Tibial nerve (tissue), 4 donors: ENCODE results near the gene BAZ1A. TPM values are rescaled to one million over a fixed set of nuclear protein-coding genes. Genes with fewer than 3 reads are reported as not detected.
A peak's percentile ranks its signal among the peaks of the same experiment; 100 is the strongest.

Experiments
- DNase-seq, 2 donors: peaks; one replicate each; pipeline ENCODE4 v3.0.0-alpha.2; 2019; ENCODE audit warnings: low spot score in 2 of 2
- H3K27ac ChIP-seq, 4 donors: fragments of 200-600 bp; sonication (generic) in 3 of 4; one replicate each; pipeline ENCODE4 v1.5.1; 2017 to 2019; ENCODE audit warnings: mild to moderate bottlenecking in 1 of 4
- H3K27me3 ChIP-seq, 2 donors: fragments of 200-600 bp; sonication (generic) in 1 of 2; one replicate each; pipeline versions ENCODE4 v1.5.1 to v1.6.0; 2017 to 2019
- H3K36me3 ChIP-seq, 3 donors: fragments of 200-600 bp; sonication (generic); one replicate each; pipeline ENCODE4 v1.5.1; 2018 to 2019
- H3K4me1 ChIP-seq, 4 donors: fragments of 200-600 bp; sonication (generic) in 3 of 4; one replicate each; pipeline ENCODE4 v1.5.1; 2017 to 2019
- H3K4me3 ChIP-seq, 4 donors: fragments of 200-600 bp; sonication (generic) in 3 of 4; one replicate each; pipeline ENCODE4 v1.5.1; 2017 to 2019; ENCODE audit warnings: mild to moderate bottlenecking in 1 of 4, moderate library complexity in 1 of 4
- H3K9me3 ChIP-seq, 4 donors: fragments of 200-600 bp; sonication (generic) in 3 of 4; one replicate each; pipeline ENCODE4 v1.5.1; 2017 to 2019
- CTCF ChIP-seq, 5 experiments: fragments of 200-600 bp in 3 of 5; fragments of 450-650 bp in 2 of 5; sonication (generic) in 3 of 5; IDR thresholded peaks; one replicate each; pipeline ENCODE4 v1.5.1; 2016 to 2019; ENCODE audit warnings: antibody characterized with exemption in 5 of 5, mild to moderate bottlenecking in 3 of 5, moderate library complexity in 2 of 5
- EP300 ChIP-seq, 2 donors: sonication (generic); formaldehyde crosslinking; IDR thresholded peaks; one replicate each; pipeline ENCODE4 v1.6.1; 2017; ENCODE audit warnings: antibody characterized with exemption in 2 of 2, mild to moderate bottlenecking in 1 of 2
- POLR2A ChIP-seq, 2 donors: fragments of 450-650 bp; IDR thresholded peaks; one replicate each; pipeline ENCODE4 v1.6.1; 2017; ENCODE audit warnings: antibody characterized with exemption in 2 of 2, mild to moderate bottlenecking in 2 of 2, moderate library complexity in 2 of 2
- WGBS, 2 donors: methylation state at CpG; one replicate each; pipeline ENCODE4 v1.1.5; 2018; 5-methylcytosine and 5-hydroxymethylcytosine counted together
- total RNA-seq, 4 donors: library from RNA; depleted of rRNA; stranded (reverse); fragments of >200 nt; gene quantifications; one replicate each; pipeline ENCODE4 v1.1.0, GENCODE V29; 2016

The BAZ1A gene
- total RNA-seq = 10 to 100 TPM; 26.0 to 32.6 (median 31.0) TPM

- Histone ChIP-seq H3K36me3 (no peaks in the 10 kb centered on the region), H3K27ac (peak within 1 kb of the TSS; percentile 96 to 100 (median 99)), H3K27me3 (no peaks in the 10 kb centered on the region), H3K9me3 (no peaks in the 10 kb centered on the region), H3K4me1 (peaks cover 0 to 27% (median 5%) of the 10 kb centered on the region in 4 donors), H3K4me3 (peak within 1 kb of the TSS; percentile 71 to 98 (median 88))
- WGBS, 2 donors = 0 to 1% methylated on average over 25 to 45 of the region's 46 CpGs
- peak in 2 of 5 experiments; percentile 46 to 49 for TF ChIP-seq CTCF (IDR thresholded peaks at IDR 0.05)
- peak in 1 of 2 donors; percentile 90 for TF ChIP-seq EP300 (IDR thresholded peaks at IDR 0.05)
- peak; percentile 50 to 89 for TF ChIP-seq POLR2A (IDR thresholded peaks at IDR 0.05)
- peak; percentile 18 to 48 for DNase-seq
These were observed at the start of gene BAZ1A for GRCh38 chr14:34875031-34875922. BAZ1A (minus strand) TSS chr14:34875360; CDS start chr14:34874604, 756 bp downstream.

- Histone ChIP-seq H3K4me3 (no peak overlapping the region), H3K27ac (no peak overlapping the region), H3K36me3 (peaks cover 0 to 27% (median 0%) of the 10 kb centered on the region in 3 donors), H3K9me3 (peaks cover 0 to 4% (median 0%) of the 10 kb centered on the region in 4 donors), H3K4me1 (no peaks in the 10 kb centered on the region), H3K27me3 (no peaks in the 10 kb centered on the region)
- DNase-seq = no peak
- WGBS, 2 donors = 73 to 76% methylated on average over 6 of the region's 6 CpGs
- TF ChIP-seq EP300 (IDR thresholded peaks at IDR 0.05) (no peak), CTCF (IDR thresholded peaks at IDR 0.05) (no peak), POLR2A (IDR thresholded peaks at IDR 0.05) (no peak)
These were observed 45.2 kb upstream of the BAZ1A start for GRCh38 chr14:34920339-34920738.

GRCh38 chr14:34913619-34914018, 38.5 kb upstream of the BAZ1A start:
- Histone ChIP-seq H3K9me3 (no peaks in the 10 kb centered on the region), H3K27me3 (no peaks in the 10 kb centered on the region), H3K4me3 (no peak overlapping the region), H3K27ac (no peak overlapping the region), H3K36me3 (peaks cover 0 to 9% (median 0%) of the 10 kb centered on the region in 3 donors), H3K4me1 (no peaks in the 10 kb centered on the region)
- TF ChIP-seq CTCF (IDR thresholded peaks at IDR 0.05) = no peak
- TF ChIP-seq EP300 (IDR thresholded peaks at IDR 0.05) = no peak
- no peak for TF ChIP-seq POLR2A (IDR thresholded peaks at IDR 0.05)
- DNase-seq = no peak
- 95 to 98% methylated on average over 2 of the region's 2 CpGs for WGBS, 2 donors

- Histone ChIP-seq H3K27ac (no peak overlapping the region), H3K4me1 (no peaks in the 10 kb centered on the region), H3K4me3 (no peak overlapping the region), H3K36me3 (peaks cover 0 to 9% (median 0%) of the 10 kb centered on the region in 3 donors), H3K9me3 (no peaks in the 10 kb centered on the region), H3K27me3 (no peaks in the 10 kb centered on the region)
- DNase-seq = no peak
- TF ChIP-seq POLR2A (IDR thresholded peaks at IDR 0.05) = no peak
- no peak for TF ChIP-seq CTCF (IDR thresholded peaks at IDR 0.05)
- TF ChIP-seq EP300 (IDR thresholded peaks at IDR 0.05) = no peak
- WGBS, 2 donors = 86 to 90% methylated on average over 8 of the region's 8 CpGs
These were observed 37.8 kb upstream of the BAZ1A start for GRCh38 chr14:34912966-34913365.

- no peak overlapping the region for H3K27ac ChIP-seq
- no peaks in the 10 kb centered on the region for H3K4me1 ChIP-seq
- H3K27me3 ChIP-seq = no peaks in the 10 kb centered on the region
- peaks cover 0 to 9% (median 0%) of the 10 kb centered on the region in 3 donors for H3K36me3 ChIP-seq
- H3K9me3 ChIP-seq = no peaks in the 10 kb centered on the region
- WGBS, 2 donors = 59 to 65% methylated on average over 3 of the region's 3 CpGs
- H3K4me3 ChIP-seq = no peak overlapping the region
- TF ChIP-seq POLR2A (IDR thresholded peaks at IDR 0.05) (no peak), EP300 (IDR thresholded peaks at IDR 0.05) (no peak), CTCF (IDR thresholded peaks at IDR 0.05) (no peak)
- DNase-seq = no peak
These were observed 37.0 kb upstream of the BAZ1A start for GRCh38 chr14:34912182-34912581.
